GM18498 (cell line): ENCODE results near the gene RALGAPA2.

Experiments
- ATAC-seq: cut with Tn5 transposase; IDR thresholded peaks from one replicate; pipeline ENCODE4 v1.9.1; 2021; ENCODE audit warnings: mild to moderate bottlenecking, moderate library complexity; ENCODE audit not compliant: unreplicated experiment

The RALGAPA2 gene

GRCh38 chr20:20480689-20481088 is 231.8 kb downstream of the RALGAPA2 start:
- no peak for ATAC-seq

GRCh38 chr20:20480126-20480525 is 232.3 kb downstream of the RALGAPA2 start:
- no peak for ATAC-seq

- ATAC-seq: no peak
These were observed 234.9 kb downstream of the RALGAPA2 start for GRCh38 chr20:20477444-20478041.

GRCh38 chr20:20476504-20476903 is 235.9 kb downstream of the RALGAPA2 start:
- no peak for ATAC-seq

GRCh38 chr20:20473657-20474056 is 238.8 kb downstream of the RALGAPA2 start:
- ATAC-seq: no peak

GRCh38 chr20:20472684-20473274 is 239.7 kb downstream of the RALGAPA2 start:
- ATAC-seq: no peak

- peak; percentile 85 for ATAC-seq
These were observed 246.0 kb downstream of the RALGAPA2 start for GRCh38 chr20:20466341-20466879.

- no peak for ATAC-seq
These were observed 247.2 kb downstream of the RALGAPA2 start for GRCh38 chr20:20465252-20465651.

- ATAC-seq: peak; percentile 48
These were observed 248.5 kb downstream of the RALGAPA2 start for GRCh38 chr20:20463933-20464374.

- no peak for ATAC-seq
These were observed 250.3 kb downstream of the RALGAPA2 start for GRCh38 chr20:20462185-20462584.

GRCh38 chr20:20461551-20461950 is 250.9 kb downstream of the RALGAPA2 start:
- no peak for ATAC-seq

- ATAC-seq: no peak
These were observed 252.7 kb downstream of the RALGAPA2 start for GRCh38 chr20:20459726-20460125.

- no peak for ATAC-seq
These were observed 254.9 kb downstream of the RALGAPA2 start for GRCh38 chr20:20457392-20458126.

GRCh38 chr20:20456741-20457140 is 255.7 kb downstream of the RALGAPA2 start:
- no peak for ATAC-seq

GRCh38 chr20:20455926-20456325 is 256.5 kb downstream of the RALGAPA2 start:
- no peak for ATAC-seq

GRCh38 chr20:20454850-20455627 is 257.4 kb downstream of the RALGAPA2 start:
- ATAC-seq: no peak

GRCh38 chr20:20454367-20454766 is 258.1 kb downstream of the RALGAPA2 start:
- ATAC-seq: no peak

GRCh38 chr20:20452254-20452676 is 260.2 kb downstream of the RALGAPA2 start:
- peak; percentile 90 for ATAC-seq

GRCh38 chr20:20450521-20450920 is 261.9 kb downstream of the RALGAPA2 start:
- no peak for ATAC-seq

- ATAC-seq: no peak
These were observed 263.6 kb downstream of the RALGAPA2 start for GRCh38 chr20:20448881-20449280.

- ATAC-seq: no peak
These were observed 265.2 kb downstream of the RALGAPA2 start for GRCh38 chr20:20447196-20447595.
